SK-MEL-5 (cell line): ENCODE results near the gene ERC1. TPM values are rescaled to one million over a fixed set of nuclear protein-coding genes. Genes with fewer than 3 reads are reported as not detected.
A peak's percentile ranks its signal among the peaks of the same experiment; 100 is the strongest.

Source experiments
- DNase-seq: peaks from one replicate; pipeline ENCODE4 v3.0.0-alpha.2; 2016; ENCODE audit warnings: low read depth, low spot score
- in situ Hi-C: cut with HindIII; loops from 2 replicates; pipeline ENCODE4 v1.10.0; 2016; ENCODE audit warnings: low sequenced_read_pairs, high pct_unique_total_duplicates, low pct_unique_long_range_greater_than_20kb
- total RNA-seq: library from RNA; depleted of rRNA; stranded (reverse); fragments of >200 nt; shearing (Covaris generic); gene quantifications from 2 replicates; pipeline ENCODE4 v1.2.3, GENCODE V29; 2014

Gene ERC1
- total RNA-seq, 1 experiment from 2014 or later = 14.3 TPM

DNA sequence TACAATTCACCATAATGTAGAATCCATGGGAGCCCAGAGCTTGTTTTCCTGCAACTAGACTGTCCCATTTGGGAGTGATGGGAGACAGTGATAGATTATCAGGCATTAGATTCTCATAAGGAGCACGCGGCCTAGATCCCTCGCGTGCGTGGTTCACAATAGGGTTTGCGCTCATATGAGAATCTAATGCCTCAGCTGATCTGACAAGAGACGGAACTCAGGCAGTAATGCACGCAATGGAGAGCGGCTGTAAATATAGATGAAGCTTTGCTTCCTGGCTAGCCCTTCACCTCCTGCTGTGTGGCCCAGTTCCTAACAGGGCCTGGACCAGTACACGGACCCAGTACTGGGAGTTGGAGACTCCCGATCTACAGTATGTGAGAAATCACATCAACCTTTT is 476.7 kb downstream of the ERC1 start:
- in situ Hi-C loops = no loop called here
- no peak for DNase-seq

DNA sequence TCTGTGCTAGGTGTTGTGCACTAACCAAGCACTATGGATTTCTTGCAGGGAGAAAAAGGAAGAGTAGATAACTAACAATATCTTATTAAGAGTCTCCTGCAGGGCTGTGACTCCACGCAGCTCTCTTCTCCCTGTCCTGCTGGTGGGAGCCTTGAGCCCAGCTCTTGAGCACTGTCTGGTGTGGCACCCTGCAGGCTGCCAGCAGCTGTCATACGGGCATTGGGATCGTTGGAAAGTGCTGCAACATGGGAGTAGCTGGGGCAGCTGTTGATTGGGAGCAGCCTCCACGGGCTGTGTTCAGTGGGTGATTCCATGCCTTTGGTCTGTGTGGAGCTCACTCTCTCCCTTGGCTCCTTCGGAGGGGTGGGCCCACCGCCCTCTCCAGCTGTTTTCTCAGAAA is 478.0 kb downstream of the ERC1 start:
- DNase-seq = no peak

DNA sequence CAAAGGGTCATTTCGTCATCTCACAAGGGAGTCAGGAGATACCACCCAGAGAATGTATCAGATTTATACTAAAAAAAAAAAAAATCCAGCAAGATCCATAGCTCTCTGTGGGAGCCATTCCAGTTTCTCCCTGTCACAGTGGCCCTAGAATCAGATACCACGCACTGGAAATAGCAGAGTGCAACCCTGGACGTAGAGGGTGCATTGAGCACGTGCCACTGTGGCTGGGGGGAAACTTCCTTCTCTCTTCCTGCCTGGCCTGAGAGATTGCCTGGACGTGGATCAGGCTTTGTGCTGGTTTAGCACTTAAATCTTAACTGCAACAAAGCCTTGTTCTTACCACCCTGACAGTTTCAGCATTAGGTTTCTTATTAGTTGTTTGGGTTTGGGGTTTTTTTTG is 479.0 kb downstream of the ERC1 start:
- DNase-seq = no peak
- in situ Hi-C loops = no loop called here

More for the DNA sequence above, 478.0 kb downstream of the ERC1 start:
- in situ Hi-C loops = no loop called here

DNA sequence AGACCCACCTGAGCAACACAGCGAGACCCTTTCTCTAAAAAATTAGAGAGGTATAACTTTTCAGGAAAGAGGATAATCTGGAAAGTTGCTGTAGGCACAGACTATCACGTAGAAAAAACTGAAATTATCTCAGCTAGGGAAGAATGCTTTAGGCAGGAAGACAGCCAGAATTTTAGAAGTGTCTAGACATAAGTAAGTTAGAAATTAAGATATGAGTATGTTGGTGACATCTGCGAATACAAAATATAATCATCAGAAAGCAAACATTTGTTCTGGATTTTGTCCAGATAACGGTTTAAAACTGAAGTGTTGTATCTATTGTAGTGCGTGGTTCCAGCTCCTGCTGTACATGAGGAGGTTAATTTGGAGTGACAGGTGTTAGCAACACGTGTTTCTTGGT is 480.2 kb downstream of the ERC1 start:
- no peak for DNase-seq

DNA sequence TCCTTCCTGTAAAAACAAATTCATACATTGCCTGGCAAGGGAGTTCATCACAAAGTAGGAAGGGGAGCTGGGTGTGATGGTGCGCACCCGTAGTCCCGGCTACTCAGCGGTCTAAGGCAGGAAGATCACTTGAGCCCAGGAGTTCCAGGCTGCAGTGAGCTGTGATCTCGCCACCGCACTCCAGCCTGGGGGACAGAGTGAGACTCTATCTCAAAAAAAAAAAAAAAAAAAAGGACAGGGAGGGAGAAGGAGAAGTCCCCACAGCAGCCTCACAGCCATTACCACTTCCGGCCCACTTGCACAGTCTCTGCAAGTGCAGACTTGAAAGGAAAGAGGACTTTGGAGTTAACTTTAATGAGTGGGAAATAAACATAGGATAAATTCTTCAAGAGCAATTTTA is 482.4 kb downstream of the ERC1 start:
- in situ Hi-C loops = no loop called here
- DNase-seq = no peak

More for the DNA sequence above, 480.2 kb downstream of the ERC1 start:
- in situ Hi-C loops = no loop called here

DNA sequence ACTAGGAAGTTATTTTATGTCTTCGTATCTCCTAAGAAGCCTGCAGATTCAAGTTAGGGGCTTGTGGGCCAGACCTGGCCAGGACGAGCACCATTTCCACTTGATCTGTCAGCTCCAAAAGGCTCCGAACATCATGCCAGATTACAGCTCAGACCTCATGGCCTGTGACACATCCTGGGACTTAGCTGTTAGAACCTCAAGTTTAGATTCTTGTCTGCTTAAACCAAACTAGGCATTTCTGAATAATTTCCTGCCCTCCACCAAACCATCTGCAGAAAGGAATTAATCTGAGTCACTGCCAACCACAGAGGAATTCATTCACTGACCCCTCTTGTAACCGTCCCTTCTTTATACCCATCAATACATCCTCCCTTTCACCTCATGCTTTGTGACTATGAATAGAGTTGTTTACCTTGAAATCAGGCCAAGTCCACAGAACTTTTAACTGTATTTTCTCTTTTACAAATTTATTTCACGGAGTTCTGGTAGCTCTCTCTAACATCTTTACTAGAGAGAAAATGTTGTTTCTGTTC is 483.1 kb downstream of the ERC1 start:
- in situ Hi-C loops = no loop called here
- peak; percentile 61 for DNase-seq

DNA sequence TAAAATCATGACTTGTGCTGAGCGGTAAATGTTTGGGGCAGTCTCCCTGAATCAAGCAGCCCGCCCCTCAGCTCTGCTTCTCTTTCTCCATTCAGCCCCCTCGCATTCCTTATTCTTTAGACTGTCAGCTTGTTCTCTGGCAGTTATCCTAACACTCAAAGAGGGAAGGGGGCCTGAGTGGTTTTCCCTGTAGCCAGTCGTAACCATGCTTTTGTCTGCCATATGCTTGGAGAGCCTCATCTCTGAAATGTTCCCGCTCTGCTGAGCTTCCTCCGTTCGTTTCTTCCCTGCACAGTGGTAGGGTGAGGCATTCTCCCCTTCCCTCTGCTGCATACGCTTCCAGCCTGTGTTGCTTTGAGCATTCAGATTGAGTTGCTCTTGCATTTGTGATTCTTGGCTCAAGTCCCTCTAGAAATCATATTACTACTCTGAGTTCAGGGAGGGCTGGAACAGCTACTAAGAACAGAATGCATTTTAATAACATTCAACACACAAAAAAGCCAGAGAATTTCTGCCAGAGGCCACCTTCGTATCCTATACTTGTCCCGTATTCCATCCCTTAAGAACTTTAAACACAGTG is 483.6 kb downstream of the ERC1 start:
- in situ Hi-C loops = no loop called here
- no peak for DNase-seq

DNA sequence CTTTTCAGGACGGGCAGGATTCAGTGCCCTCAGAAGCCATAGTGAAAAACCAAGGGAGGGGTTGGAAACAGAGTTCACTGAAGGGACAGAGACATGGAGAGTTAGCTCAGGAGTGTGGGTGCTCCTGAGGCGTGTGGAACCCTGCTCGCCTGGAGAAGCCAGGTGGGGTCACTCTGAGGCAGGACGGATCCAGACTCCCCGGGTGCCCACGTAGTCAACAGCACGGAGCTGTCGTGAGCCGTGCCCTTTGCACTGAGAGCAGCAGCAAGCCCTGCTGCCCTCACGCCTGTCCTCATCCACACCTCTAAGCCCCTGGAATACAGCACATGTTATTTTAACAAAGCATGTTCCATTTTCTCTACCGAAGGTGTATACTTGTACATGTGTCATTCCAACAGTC is 488.6 kb downstream of the ERC1 start:
- in situ Hi-C loops = no loop called here
- DNase-seq = no peak

DNA sequence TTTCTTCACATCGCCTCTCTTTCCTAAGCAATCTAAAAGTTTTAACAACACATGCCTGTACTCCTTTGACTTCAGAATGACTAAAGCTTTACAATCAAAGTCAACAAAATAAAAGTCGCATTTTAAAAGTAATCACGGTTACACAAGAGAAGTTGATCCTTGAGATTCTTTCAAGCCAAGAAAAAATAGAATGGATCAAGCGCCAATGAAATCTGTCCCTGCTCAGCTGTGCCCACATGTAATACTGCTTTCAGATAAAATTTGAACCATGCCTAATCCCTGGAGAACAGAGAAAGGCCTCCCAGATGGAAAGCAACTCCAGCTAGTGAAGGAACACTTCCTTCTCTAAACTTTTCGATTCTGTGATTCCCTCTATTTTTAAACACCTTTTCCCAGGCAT is 490.3 kb downstream of the ERC1 start:
- DNase-seq = no peak
- in situ Hi-C loops = no loop called here

DNA sequence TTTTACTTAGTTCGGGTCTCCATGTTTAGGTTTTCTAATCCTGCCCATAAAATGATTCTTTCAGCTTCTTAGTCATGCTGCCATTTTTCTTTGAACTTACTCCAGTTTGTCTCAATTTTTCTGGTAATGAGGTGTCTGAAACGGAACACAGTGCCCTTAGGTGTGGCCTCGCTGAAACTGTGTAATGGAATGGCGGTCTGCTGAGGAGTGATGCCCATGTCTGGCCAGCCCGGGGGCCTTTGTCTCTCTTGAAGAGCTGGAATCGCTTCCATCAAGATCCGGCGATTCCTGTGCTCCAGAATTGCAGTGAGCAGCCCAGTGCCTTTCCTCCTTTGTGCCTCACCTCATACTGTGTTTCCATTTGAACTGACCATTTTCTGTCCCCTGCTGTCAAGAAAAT is 490.9 kb downstream of the ERC1 start:
- in situ Hi-C loops = no loop called here
- no peak for DNase-seq

DNA sequence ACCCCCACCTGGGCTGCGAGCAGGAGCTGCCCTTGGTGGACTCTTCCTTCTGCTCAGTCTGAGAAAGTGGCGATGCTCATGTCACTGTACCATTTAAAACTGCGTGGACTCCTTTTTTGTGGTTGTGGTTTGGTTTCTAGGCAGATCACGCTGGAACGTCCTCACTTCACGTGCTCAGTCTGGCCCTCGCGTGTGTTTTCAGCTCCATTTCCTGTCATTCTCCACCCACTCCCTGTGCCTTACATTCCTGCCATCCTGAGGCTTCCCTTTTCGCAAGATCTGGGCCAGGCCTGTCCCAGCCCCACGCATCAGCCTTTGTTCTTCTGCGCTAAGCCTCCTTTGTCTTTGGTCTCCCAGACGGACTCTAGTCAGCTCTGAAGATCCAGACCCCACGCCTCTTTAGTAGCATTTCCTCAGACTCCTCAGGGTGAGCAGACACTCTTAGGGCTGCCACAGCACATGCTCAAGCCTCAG is 497.9 kb downstream of the ERC1 start:
- in situ Hi-C loops = no loop called here

DNA sequence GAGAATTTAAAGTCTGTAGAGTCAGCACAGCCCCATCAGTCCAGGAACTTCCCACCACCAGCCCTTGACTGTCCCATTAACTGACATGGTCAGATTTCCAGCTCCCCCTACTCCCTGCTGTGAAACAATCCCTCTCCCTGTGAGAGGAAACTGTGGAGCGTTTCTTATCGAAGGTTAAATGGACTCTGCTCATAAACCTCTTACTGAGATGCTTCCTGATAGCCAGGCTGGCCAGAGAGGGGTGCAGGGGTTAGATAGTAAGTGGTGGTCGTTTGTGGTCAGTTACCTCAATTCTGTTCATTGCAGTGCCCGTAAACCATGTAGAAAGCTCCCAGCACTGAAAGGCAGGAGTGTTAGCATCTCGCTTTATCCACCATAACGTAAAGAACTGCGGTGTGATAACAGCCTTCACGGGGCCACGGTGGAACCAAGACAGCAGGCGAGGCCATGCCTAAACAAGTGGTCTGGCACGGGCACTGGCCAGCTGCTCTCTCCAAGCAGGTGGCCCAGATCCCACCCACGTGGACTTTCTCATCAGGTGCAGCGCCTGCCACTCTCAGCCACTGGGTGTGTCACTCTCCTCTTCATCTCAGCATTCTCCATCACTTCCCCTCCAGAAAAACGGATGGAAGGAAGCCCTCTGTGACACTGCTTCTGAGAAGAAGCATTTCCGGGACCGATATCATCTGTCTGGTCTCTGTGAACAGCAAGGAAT is 501.1 kb downstream of the ERC1 start:
- DNase-seq = no peak
- in situ Hi-C loops = no loop called here

More for the DNA sequence above, 497.9 kb downstream of the ERC1 start:
- no peak for DNase-seq

DNA sequence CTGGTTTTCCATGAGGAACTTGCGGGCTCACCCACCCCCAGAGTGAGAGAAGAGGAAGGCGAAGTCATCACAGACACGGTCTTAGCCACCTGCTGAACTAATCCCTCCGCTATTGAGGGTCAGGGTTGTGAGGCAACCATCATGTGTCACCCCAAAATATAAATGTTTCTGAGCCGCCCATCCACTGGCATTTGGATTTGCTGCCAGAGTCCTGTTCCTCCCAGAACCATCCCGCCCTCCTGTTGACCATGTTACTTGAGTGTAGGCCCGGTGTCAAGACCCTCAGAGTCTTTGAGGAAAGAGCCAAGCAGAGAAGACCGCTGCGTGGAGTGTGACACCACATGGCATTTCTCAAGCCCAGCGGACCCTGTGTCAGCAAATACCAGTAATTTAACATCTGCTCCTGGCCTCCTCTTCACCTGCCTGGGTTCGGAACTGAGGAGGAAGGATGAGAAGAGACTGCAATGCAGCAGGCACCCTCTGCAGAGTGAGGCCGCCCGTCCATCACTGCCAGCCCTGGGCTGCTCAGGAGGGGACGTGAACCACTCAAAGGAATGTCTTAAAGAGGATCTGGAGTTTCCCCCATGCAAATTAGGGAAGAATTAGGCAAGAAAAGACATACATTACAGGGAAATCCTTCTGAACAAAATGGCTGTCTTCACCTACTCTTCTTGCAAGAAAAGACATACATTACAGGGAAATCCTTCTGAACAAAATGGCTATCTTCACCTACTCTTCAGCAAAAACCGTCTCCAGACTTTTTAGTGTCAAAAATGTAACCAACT is 502.9 kb downstream of the ERC1 start:
- no peak for DNase-seq
- in situ Hi-C loops = no loop called here

DNA sequence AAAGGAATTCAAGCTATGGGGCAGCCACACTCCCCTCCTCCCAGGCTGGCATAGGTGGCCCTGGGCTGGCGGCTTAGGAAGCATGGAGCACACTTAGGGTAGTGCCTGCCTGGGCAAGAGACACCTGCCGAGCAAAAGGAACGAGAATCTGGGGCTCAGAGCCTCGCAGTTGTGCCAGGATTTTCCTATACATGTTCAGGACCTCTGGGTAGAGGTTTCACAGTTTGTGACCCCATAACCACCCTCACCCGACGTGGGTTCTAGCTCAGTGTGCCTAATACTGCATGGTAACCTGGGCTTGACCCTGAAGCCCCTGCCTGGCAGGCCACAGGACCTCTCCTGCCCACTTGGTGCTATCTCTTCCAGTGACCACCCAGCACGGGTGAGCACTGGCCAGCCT is 503.8 kb downstream of the ERC1 start:
- in situ Hi-C loops = no loop called here
- DNase-seq = no peak

DNA sequence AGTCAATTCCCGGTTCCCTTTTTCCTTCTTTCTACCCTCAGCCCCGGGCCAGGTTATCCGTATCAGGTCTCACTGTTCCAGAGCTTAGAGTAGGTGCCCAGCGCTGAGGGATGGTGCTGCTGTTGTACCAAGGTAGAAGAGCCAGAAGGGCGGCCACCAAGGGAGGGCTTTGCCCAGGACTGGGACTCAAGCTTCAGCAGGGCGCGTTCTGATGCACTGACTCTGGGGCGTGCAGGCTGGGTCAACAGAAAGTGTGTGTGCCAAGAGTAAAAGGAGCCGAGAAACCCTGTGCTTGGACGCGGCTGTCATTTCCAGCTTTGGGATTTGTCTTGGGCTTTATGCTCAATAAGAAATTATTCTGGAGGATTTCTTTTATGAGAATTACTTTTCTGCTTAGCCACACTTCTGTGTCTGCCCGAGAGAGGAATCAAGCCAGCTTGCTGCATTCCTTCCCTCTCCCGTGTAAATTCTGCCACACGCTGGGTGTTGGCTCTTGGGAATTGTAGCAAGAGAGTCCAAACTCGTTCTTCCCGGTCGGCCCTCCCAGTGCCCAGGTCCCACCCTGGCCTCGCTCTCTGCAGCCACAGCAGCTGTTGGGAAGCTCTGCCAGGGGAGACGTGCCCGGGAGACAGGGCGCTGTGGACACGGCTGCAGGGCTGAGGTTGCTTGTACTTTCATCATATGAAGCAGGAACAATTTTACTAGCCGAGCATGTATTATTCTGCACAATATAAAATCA is 505.3 kb downstream of the ERC1 start:
- in situ Hi-C loops = no loop called here

DNA sequence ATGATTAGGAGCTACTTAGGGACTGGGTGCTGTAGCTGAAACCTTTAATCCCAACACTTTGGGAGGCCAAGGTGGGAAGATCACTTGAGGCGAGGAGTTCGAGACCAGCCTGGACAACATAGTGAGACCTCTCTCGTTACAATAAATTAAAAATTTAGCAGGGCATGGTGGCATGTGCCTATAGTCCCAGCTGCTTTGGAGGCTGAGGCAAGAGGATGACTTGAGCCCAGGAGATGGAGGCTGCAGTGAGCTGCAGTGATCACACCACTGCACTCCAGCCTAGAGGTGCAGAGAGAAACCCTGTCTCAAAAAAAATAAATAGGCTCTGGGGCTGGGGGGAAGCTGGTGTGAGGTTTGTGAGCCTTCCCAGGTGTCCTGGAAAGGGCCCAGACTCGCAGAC is 506.1 kb downstream of the ERC1 start:
- DNase-seq = no peak
- in situ Hi-C loops = no loop called here

More for the DNA sequence above, 505.3 kb downstream of the ERC1 start:
- no peak for DNase-seq

DNA sequence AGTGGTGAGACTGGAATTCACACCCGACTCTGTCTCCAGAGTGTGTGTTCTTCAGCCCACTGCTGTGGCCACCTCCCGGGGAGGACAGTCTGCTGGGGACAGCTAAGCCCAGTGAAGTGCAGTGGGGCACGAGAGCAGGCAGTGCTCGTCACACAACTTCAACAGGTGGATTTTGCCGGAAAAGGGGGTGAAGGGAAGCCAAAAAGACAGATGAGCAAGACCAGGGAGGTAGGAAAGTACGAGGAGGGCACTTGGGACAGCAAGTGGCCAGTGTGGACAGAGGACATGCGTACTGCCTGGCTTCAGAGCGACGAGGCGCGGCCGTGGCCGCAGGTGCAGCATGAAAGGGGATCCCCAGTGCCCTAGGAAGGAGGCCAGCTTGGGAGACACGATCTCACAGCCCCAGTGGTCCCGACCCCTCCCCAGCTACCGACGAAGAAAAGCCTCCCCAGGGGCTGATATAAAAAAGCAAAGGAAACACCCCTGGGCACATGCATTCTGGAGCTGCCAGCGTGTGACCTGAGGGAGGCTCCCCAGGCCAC is 507.2 kb downstream of the ERC1 start:
- DNase-seq = no peak
- in situ Hi-C loops = no loop called here

DNA sequence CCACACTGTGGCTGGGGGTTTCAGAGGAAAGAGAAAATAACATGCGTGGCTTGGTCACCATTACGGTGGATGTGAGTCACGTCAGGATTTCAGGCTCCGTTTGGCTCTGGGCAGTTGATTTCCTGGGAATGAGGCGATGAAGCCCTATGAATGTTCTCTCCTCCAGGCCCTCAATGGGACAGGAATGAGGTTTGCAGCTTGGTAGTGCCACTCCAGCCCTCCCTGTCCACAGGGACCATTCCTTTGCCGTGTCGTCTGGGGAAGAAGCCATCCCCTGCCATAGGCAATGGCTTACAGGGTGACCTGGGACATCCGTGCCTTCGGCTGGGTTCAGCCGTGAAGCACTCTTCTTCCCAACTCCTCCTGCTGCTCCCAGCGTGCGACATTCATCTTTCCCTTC is 508.3 kb downstream of the ERC1 start:
- no peak for DNase-seq
- in situ Hi-C loops = no loop called here
